Measurements from ENCODE around the gene HOXB13. TPM values are rescaled to one million over a fixed set of nuclear protein-coding genes. Genes with fewer than 3 reads are reported as not detected.

HOXB13 gene
- total RNA-seq, 2 donors from 2014 or later, result not detected

GRCh38 chr17:48722201-48722907 lies 6.2 kb downstream of the HOXB13 start, which contains the start of gene PRAC1:
TSS of gene PRAC1 (minus strand) at chr17:48722518. CDS start at chr17:48722392, 126 bp downstream.
- H3K36me3 ChIP-seq (ENCODE audit: control insufficient read depth, insufficient read depth, low read length), result no peaks in the 10 kb centered on the region
- no peaks in the 10 kb centered on the region for H3K4me1 ChIP-seq (ENCODE audit: control insufficient read depth, insufficient read depth, low read length)
- no peak for TF ChIP-seq CTCF (conservative IDR thresholded peaks at IDR 0.05)
- peak; percentile 79 for DNase-seq
- Mint-ChIP-seq H3K36me3 (ENCODE audit: low read depth) (no peaks in the 10 kb centered on the region), H3K9me3 (no peaks in the 10 kb centered on the region), H3K4me3 (no peak within 1 kb of the TSS), H3K27me3 (ENCODE audit: insufficient read depth) (peaks cover 100% of the 10 kb centered on the region), H3K27ac (no peak within 1 kb of the TSS), H3K4me1 (peaks cover 14% of the 10 kb centered on the region)
- WGBS, 2 experiments (ENCODE audit: insufficient coverage in 1 of 2, insufficient read length in 1 of 2), result 20 to 53% methylated on average over 11 to 21 of the region's 21 CpGs
- H3K27ac ChIP-seq (ENCODE audit: low read depth, low read length), result no peak within 1 kb of the TSS
- peaks cover 100% of the 10 kb centered on the region for H3K27me3 ChIP-seq (ENCODE audit: control insufficient read depth, insufficient read depth, low read length, poor library complexity, severe bottlenecking)
- H3K9ac ChIP-seq (ENCODE audit: extremely low read depth, low read length, poor library complexity, severe bottlenecking), result no peak within 1 kb of the TSS
- no peaks in the 10 kb centered on the region for H3K9me3 ChIP-seq (ENCODE audit: control insufficient read depth, low read length)
- H3K4me3 ChIP-seq (ENCODE audit: low read length), result no peak within 1 kb of the TSS

GRCh38 chr17:48721009-48721402 lies 7.5 kb downstream of the HOXB13 start:
- DNase-seq, result no peak
- no peak overlapping the region for H3K27ac ChIP-seq (ENCODE audit: low read depth, low read length)
- no peak overlapping the region for H3K4me3 ChIP-seq (ENCODE audit: low read length)
- Mint-ChIP-seq H3K4me1 (peaks cover 14% of the 10 kb centered on the region), H3K4me3 (no peak overlapping the region), H3K27me3 (ENCODE audit: insufficient read depth) (peaks cover 100% of the 10 kb centered on the region), H3K9me3 (no peaks in the 10 kb centered on the region), H3K27ac (no peak overlapping the region), H3K36me3 (ENCODE audit: low read depth) (no peaks in the 10 kb centered on the region)
- no peak for TF ChIP-seq CTCF (conservative IDR thresholded peaks at IDR 0.05)
- H3K9ac ChIP-seq (ENCODE audit: extremely low read depth, low read length, poor library complexity, severe bottlenecking), result no peak overlapping the region
- WGBS, 2 experiments (ENCODE audit: insufficient coverage in 1 of 2, insufficient read length in 1 of 2), result 89% methylated on average over 1 of the region's 1 CpG; no CpG with 5 or more reads in 1 of the 2 experiments
- H3K9me3 ChIP-seq (ENCODE audit: control insufficient read depth, low read length), result no peaks in the 10 kb centered on the region
- H3K27me3 ChIP-seq (ENCODE audit: control insufficient read depth, insufficient read depth, low read length, poor library complexity, severe bottlenecking), result peaks cover 100% of the 10 kb centered on the region
- H3K36me3 ChIP-seq (ENCODE audit: control insufficient read depth, insufficient read depth, low read length), result no peaks in the 10 kb centered on the region
- no peaks in the 10 kb centered on the region for H3K4me1 ChIP-seq (ENCODE audit: control insufficient read depth, insufficient read depth, low read length)

GRCh38 chr17:48720266-48721008 lies 8.1 kb downstream of the HOXB13 start:
- H3K4me3 ChIP-seq (ENCODE audit: low read length), result no peak overlapping the region
- no peak for DNase-seq
- Mint-ChIP-seq H3K9me3 (no peaks in the 10 kb centered on the region), H3K36me3 (ENCODE audit: low read depth) (no peaks in the 10 kb centered on the region), H3K27me3 (ENCODE audit: insufficient read depth) (peaks cover 99% of the 10 kb centered on the region), H3K4me3 (peak overlapping the region; percentile 35), H3K27ac (no peak overlapping the region), H3K4me1 (peaks cover 14% of the 10 kb centered on the region)
- no peak overlapping the region for H3K9ac ChIP-seq (ENCODE audit: extremely low read depth, low read length, poor library complexity, severe bottlenecking)
- H3K36me3 ChIP-seq (ENCODE audit: control insufficient read depth, insufficient read depth, low read length), result no peaks in the 10 kb centered on the region
- TF ChIP-seq CTCF (conservative IDR thresholded peaks at IDR 0.05), result no peak
- H3K27ac ChIP-seq (ENCODE audit: low read depth, low read length), result no peak overlapping the region
- peaks cover 100% of the 10 kb centered on the region for H3K27me3 ChIP-seq (ENCODE audit: control insufficient read depth, insufficient read depth, low read length, poor library complexity, severe bottlenecking)
- no peaks in the 10 kb centered on the region for H3K9me3 ChIP-seq (ENCODE audit: control insufficient read depth, low read length)
- WGBS, 2 experiments (ENCODE audit: insufficient coverage in 1 of 2, insufficient read length in 1 of 2), result 10 to 35% methylated on average over 5 to 11 of the region's 11 CpGs
- no peaks in the 10 kb centered on the region for H3K4me1 ChIP-seq (ENCODE audit: control insufficient read depth, insufficient read depth, low read length)

All from endodermal cell (in vitro differentiated cells).